GM12878 (cell line): ENCODE results near the gene HDDC3. TPM values are rescaled to one million over a fixed set of nuclear protein-coding genes. Genes with fewer than 3 reads are reported as not detected.

Experiments used
- ATAC-seq: fragments of 200-7000 bp; cut with Tn5 transposase; 3 replicates; pipeline ENCODE4 v1.9.1; 2020; ENCODE audit warnings: mild to moderate bottlenecking, moderate library complexity
- BruUV-seq: library from RNA; stranded (reverse); fragments of 400-500 nt; replicated peaks from 2 replicates; lab custom pipeline; 2021; lab: Mats Ljungman, UMichigan
- CTCF ChIA-PET: fragments of 300-600 bp; sonication (Branson Sonifier 250); formaldehyde crosslinking; extraction: SDS; loops from one replicate; lab custom pipeline; 2021; ENCODE audit warnings: inconsistent platforms; lab: Yijun Ruan, JAX
- POLR2A ChIA-PET: fragments of 350-600 bp; formaldehyde crosslinking; extraction: SDS; loops from one replicate; lab custom pipeline; 2021; ENCODE audit warnings: inconsistent platforms; lab: Charles Lee
- RAD21 ChIA-PET: fragments of 300-600 bp; sonication (Branson Sonifier 250); formaldehyde crosslinking; loops from one replicate; lab custom pipeline; 2023; ENCODE audit warnings: antibody characterized with exemption; ENCODE audit not compliant: unreplicated experiment; lab: Charles Lee
- SMC1A ChIA-PET: fragments of 300-600 bp; sonication (Branson Sonifier 250); formaldehyde crosslinking; loops from one replicate; lab custom pipeline; 2023; ENCODE audit not compliant: unreplicated experiment, uncharacterized antibody; lab: Charles Lee
- DNase-seq: peaks from one replicate; pipeline ENCODE4 v3.0.0-alpha.2; 2011; ENCODE audit warnings: low read depth, low spot score
- FAIRE-seq: peaks from 3 replicates; lab custom pipeline; 2011; peaks lifted over from hg19 to GRCh38; lab: Jason Lieb, UNC
- H2AFZ ChIP-seq: 2 replicates; pipeline ENCODE4 v1.6.0; 2011; ENCODE audit warnings: low read depth, low read length, control low read depth; ENCODE audit not compliant: control insufficient read depth
- H3K27ac ChIP-seq: 2 replicates; pipeline ENCODE4 v1.5.1; 2011; ENCODE audit warnings: control low read depth; ENCODE audit not compliant: control insufficient read depth, insufficient read depth
- H3K27me3 ChIP-seq, 2 experiments: replicated peaks in 1 of 2; 2 replicates each; pipeline versions ENCODE4 v1.6.0 to v1.6.1; 2011; ENCODE audit warnings: low read length in 1 of 2; ENCODE audit not compliant: control insufficient read depth in 2 of 2, insufficient read depth in 2 of 2
- H3K36me3 ChIP-seq, 2 experiments: 2 replicates each; pipeline ENCODE4 v1.5.1; 2011; ENCODE audit warnings: low read length in 1 of 2; ENCODE audit not compliant: control insufficient read depth in 2 of 2, insufficient read depth in 2 of 2
- H3K4me1 ChIP-seq: 2 replicates; pipeline ENCODE4 v1.6.1; 2011; ENCODE audit warnings: mild to moderate bottlenecking, low read length, moderate library complexity, mixed read lengths; ENCODE audit not compliant: control insufficient read depth, insufficient read depth
- H3K4me2 ChIP-seq: 2 replicates; pipeline ENCODE4 v1.6.0; 2011; ENCODE audit warnings: control low read depth; ENCODE audit not compliant: control insufficient read depth, insufficient read depth
- H3K4me3 ChIP-seq: fragments of 200-600 bp; sonication (generic); 2 replicates; pipeline ENCODE4 v1.5.1; 2016
- H3K79me2 ChIP-seq: 2 replicates; pipeline ENCODE4 v1.6.0; 2011; ENCODE audit warnings: low read length; ENCODE audit not compliant: control insufficient read depth, insufficient read depth
- H3K9ac ChIP-seq: 2 replicates; pipeline ENCODE4 v1.8.0; 2011; ENCODE audit warnings: low read length, control low read depth, mixed read lengths; ENCODE audit not compliant: control insufficient read depth, insufficient read depth
- H3K9me3 ChIP-seq: replicated peaks from 3 replicates; pipeline ENCODE4 v1.5.1; 2011; ENCODE audit warnings: mild to moderate bottlenecking, low read length; ENCODE audit not compliant: control insufficient read depth, insufficient read depth
- H4K20me1 ChIP-seq: 2 replicates; pipeline ENCODE4 v1.6.0; 2011; ENCODE audit not compliant: control insufficient read depth, insufficient read depth
- BMI1 ChIP-seq: fragments of 450-650 bp; IDR thresholded peaks from 2 replicates; pipeline ENCODE4 v1.6.1; 2016; ENCODE audit warnings: mild to moderate bottlenecking, moderate library complexity, borderline replicate concordance
- BRCA1 ChIP-seq: IDR thresholded peaks from 2 replicates; pipeline ENCODE4 v1.6.1; 2011; ENCODE audit warnings: low read depth, low read length, improper control_type of control experiment
- ETV6 ChIP-seq, 2 experiments: fragments of 450-650 bp in 1 of 2; IDR thresholded peaks in 1 of 2; conservative IDR thresholded peaks in 1 of 2; 2 replicates each; pipeline ENCODE4 v1.6.1; 2014; ENCODE audit warnings: antibody characterized with exemption in 1 of 2, borderline replicate concordance in 1 of 2, low read depth in 1 of 2, mild to moderate bottlenecking in 1 of 2, moderate library complexity in 1 of 2
- HCFC1 ChIP-seq: fragments of 150-350 bp; IDR thresholded peaks from 2 replicates; pipeline ENCODE4 v1.6.1; 2014; ENCODE audit warnings: low read length
- MTA2 ChIP-seq: fragments of 450-650 bp; IDR thresholded peaks from 2 replicates; pipeline ENCODE4 v1.6.1; 2016; ENCODE audit warnings: low read depth, mild to moderate bottlenecking, moderate library complexity
- NR2C1 ChIP-seq: fragments of 450-650 bp; IDR thresholded peaks from 2 replicates; pipeline ENCODE4 v1.6.1; 2017; ENCODE audit warnings: antibody characterized with exemption, mild to moderate bottlenecking, moderate library complexity
- TBL1XR1 ChIP-seq: IDR thresholded peaks from 2 replicates; pipeline ENCODE4 v1.6.1; 2012; ENCODE audit warnings: low read depth, low read length, improper control_type of control experiment
- WGBS: methylation state at CpG from one replicate; pipeline ENCODE4 v1.1.6; 2016; ENCODE audit warnings: low lambda C conversion rate; ENCODE audit not compliant: insufficient replicate concordance, insufficient coverage; ENCODE audit errors: missing lambda C conversion rate; 5-methylcytosine and 5-hydroxymethylcytosine counted together
- in situ Hi-C: fragments of 300-500 bp; cut with MboI; formaldehyde crosslinking; loops from 9 replicates; pipeline ENCODE4 v1.14.3; 2018; ENCODE audit warnings: mixed read lengths
- intact Hi-C: fragments of 100-400 bp; cut with micrococcal nuclease; formaldehyde crosslinking; loops from one replicate; pipeline ENCODE4 v1.14.2; 2022; ENCODE audit not compliant: unreplicated experiment
- polyA plus RNA-seq, 11 experiments: library from polyadenylated mRNA; depleted of rRNA in 4 of 11; unstranded in 6 of 11; stranded (reverse) in 5 of 11; fragments of >200 nt; fragmentation: Nextera tagmentation in 4 of 11; fragmentation: Illumina TruSeq in 1 of 11; extraction: Ambion mirVana in 4 of 11; extraction: Trizol in 1 of 11; gene quantifications; 1 replicate in 1 of 11; 2 replicates in 10 of 11; pipeline versions ENCODE4 v1.2.1 to v1.2.3, GENCODE V29; 2011 to 2016; ENCODE audit warnings: inconsistent platforms in 2 of 11, missing spikeins in 2 of 11, low read depth in 1 of 11
- total RNA-seq, 4 experiments: library from RNA; depleted of rRNA in 3 of 4; stranded (reverse); fragments of >200 nt in 3 of 4; fragmentation: Illumina TruSeq in 1 of 4; extraction: Trizol in 1 of 4; gene quantifications; 2 replicates each; pipeline versions ENCODE4 v1.2.1 to v1.2.3, GENCODE V29; 2013 to 2021
- TF ChIP-seq, protein P1 (sequence below): fragments of 450-650 bp; IDR thresholded peaks from 2 replicates; pipeline ENCODE4 v1.6.1; 2017; ENCODE audit warnings: mild to moderate bottlenecking, moderate library complexity
- TF ChIP-seq, protein P2 (sequence below): fragments of 450-650 bp; IDR thresholded peaks from 2 replicates; pipeline ENCODE4 v1.6.1; 2016; ENCODE audit warnings: mild to moderate bottlenecking
- TF ChIP-seq, protein P3 (sequence below): fragments of 450-650 bp; IDR thresholded peaks from 2 replicates; pipeline ENCODE4 v1.6.1; 2017; ENCODE audit warnings: mild to moderate bottlenecking

Gene HDDC3
- total and polyA plus RNA-seq, 10 of the 15 experiments (the other 5 are each of a cell fraction or from before 2014, with no cell fraction given), result 5.6 to 39.5 (median 23.0) TPM

DNA sequence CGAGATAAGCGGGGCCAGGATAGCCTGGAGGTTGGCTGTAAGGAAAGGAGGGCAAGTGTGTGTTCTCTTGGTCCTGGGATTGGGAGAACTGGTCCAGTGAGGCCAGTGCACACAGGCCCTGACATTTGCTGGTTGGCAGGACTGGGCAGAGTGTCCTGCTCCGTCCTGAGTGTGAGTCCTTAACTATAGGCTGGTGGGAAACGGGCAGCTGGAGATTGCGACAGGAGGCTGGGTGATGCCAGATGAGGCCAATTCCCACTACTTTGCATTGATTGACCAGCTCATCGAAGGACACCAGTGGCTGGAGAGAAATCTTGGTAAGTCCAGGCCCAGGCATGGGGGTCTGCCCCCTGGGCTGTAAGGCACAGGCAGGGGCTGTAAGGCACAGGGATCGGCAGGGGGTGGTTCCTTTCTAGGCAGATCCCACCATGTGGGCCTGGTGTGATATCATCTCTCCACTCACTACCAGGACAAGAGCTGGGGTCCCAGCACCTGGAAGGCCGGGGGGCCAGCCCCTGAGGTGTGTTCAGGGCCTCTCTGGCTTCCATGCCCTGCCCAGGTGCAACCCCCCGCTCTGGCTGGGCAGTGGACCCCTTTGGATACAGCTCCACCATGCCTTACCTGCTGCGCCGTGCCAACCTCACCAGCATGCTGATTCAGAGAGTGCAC is 26.0 kb downstream of the HDDC3 start (continued):
- TF ChIP-seq, protein P1, sequence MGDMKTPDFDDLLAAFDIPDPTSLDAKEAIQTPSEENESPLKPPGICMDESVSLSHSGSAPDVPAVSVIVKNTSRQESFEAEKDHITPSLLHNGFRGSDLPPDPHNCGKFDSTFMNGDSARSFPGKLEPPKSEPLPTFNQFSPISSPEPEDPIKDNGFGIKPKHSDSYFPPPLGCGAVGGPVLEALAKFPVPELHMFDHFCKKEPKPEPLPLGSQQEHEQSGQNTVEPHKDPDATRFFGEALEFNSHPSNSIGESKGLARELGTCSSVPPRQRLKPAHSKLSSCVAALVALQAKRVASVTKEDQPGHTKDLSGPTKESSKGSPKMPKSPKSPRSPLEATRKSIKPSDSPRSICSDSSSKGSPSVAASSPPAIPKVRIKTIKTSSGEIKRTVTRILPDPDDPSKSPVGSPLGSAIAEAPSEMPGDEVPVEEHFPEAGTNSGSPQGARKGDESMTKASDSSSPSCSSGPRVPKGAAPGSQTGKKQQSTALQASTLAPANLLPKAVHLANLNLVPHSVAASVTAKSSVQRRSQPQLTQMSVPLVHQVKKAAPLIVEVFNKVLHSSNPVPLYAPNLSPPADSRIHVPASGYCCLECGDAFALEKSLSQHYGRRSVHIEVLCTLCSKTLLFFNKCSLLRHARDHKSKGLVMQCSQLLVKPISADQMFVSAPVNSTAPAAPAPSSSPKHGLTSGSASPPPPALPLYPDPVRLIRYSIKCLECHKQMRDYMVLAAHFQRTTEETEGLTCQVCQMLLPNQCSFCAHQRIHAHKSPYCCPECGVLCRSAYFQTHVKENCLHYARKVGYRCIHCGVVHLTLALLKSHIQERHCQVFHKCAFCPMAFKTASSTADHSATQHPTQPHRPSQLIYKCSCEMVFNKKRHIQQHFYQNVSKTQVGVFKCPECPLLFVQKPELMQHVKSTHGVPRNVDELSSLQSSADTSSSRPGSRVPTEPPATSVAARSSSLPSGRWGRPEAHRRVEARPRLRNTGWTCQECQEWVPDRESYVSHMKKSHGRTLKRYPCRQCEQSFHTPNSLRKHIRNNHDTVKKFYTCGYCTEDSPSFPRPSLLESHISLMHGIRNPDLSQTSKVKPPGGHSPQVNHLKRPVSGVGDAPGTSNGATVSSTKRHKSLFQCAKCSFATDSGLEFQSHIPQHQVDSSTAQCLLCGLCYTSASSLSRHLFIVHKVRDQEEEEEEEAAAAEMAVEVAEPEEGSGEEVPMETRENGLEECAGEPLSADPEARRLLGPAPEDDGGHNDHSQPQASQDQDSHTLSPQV, result no peak
- TF ChIP-seq ETV6 (conservative IDR thresholded peaks at IDR 0.05 in 1 of 2, IDR thresholded peaks at IDR 0.05 in 1 of 2; ENCODE audit: borderline replicate concordance in 1 of 2, low read depth in 1 of 2) (no peak), MTA2 (no peak)

DNA sequence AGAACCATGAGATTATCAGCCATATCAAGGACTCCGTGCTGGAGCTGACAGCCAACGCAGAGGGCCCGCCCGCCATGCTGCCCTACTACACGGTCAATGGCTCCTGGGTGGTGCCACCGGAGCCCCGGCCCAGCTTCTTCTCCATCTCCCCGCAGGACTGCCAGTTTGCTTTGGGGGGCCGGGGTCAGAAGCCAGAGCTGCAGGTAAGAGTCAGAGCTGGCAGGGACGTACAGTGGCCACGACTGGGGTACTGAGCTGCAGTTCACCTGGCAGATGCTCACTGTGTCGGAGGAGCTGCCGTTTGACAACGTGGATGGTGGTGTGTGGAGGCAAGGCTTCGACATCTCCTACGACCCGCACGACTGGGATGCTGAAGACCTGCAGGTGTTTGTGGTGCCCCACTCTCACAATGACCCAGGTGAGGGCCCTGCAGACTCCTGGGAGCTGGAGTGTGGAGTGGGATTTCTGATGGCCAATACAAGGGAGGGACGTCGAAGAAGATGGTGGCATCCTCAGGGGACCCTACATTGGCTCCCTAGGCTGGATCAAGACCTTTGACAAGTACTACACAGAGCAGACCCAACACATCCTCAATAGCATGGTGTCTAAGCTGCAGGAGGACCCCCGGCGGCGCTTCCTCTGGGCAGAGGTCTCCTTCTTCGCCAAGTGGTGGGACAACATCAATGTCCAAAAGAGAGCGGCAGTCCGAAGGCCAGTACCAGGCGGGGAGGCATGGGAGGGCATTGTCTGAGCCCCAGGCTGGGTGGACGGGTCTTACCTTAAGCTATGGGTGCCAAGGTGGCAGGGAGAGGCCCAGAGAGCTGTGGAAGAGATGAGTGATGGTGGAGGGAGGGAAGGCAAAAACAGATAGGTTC is 26.8 kb downstream of the HDDC3 start:
- RAD21 ChIA-PET, result interaction anchor here (9.2 kb wide), 1 partner anchor 27 kb away, joined by 193 read pairs; the partner anchor contains the start of genes HDDC3 and UNC45A
- in situ Hi-C loops, result no loop called here
- no TSS peak for BruUV-seq
- Histone ChIP-seq H3K9ac (no peak overlapping the region), H3K79me2 (peaks cover 18% of the 10 kb centered on the region), H3K36me3 (peaks cover 18 to 33% of the 10 kb centered on the region in 2 experiments), H3K27ac (no peak overlapping the region), H3K9me3 (no peaks in the 10 kb centered on the region), H3K4me2 (no peak overlapping the region), H2AFZ (no peak overlapping the region), H3K4me3 (no peak overlapping the region), H3K4me1 (peaks cover 12% of the 10 kb centered on the region), H3K27me3 (no peaks in the 10 kb centered on the region), H4K20me1 (no peaks in the 10 kb centered on the region; the same call in 1 of the 2 replicates)
- DNase-seq (no peak), ATAC-seq (no peak), FAIRE-seq (no peak)
- CTCF ChIA-PET, result interaction anchor here (1.9 to 15.1 kb wide), 2 partner anchors 20 to 24 kb away, joined by 6 to 480 read pairs; partner anchors contain the start of genes HDDC3 and UNC45A
- intact Hi-C loops, result no loop called here
- 92% methylated on average over 28 of the region's 28 CpGs for WGBS
- SMC1A ChIA-PET, result interaction anchor here (1.4 to 12.3 kb wide), 2 partner anchors 18 to 27 kb away, joined by 3 to 225 read pairs; partner anchors contain the start of genes HDDC3 and UNC45A
- POLR2A ChIA-PET, result interaction anchor here (5.3 to 7.6 kb wide), 2 partner anchors 19 to 27 kb away, joined by 42 to 113 read pairs; partner anchors contain the start of genes HDDC3 and UNC45A
- TF ChIP-seq NR2C1, result no peak
- no peak for TF ChIP-seq BRCA1
- no peak for TF ChIP-seq HCFC1
- no peak for TF ChIP-seq TBL1XR1
- TF ChIP-seq BMI1, result no peak
- TF ChIP-seq, protein P2, sequence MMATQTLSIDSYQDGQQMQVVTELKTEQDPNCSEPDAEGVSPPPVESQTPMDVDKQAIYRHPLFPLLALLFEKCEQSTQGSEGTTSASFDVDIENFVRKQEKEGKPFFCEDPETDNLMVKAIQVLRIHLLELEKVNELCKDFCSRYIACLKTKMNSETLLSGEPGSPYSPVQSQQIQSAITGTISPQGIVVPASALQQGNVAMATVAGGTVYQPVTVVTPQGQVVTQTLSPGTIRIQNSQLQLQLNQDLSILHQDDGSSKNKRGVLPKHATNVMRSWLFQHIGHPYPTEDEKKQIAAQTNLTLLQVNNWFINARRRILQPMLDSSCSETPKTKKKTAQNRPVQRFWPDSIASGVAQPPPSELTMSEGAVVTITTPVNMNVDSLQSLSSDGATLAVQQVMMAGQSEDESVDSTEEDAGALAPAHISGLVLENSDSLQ, result no peak
- TF ChIP-seq, protein P3, sequence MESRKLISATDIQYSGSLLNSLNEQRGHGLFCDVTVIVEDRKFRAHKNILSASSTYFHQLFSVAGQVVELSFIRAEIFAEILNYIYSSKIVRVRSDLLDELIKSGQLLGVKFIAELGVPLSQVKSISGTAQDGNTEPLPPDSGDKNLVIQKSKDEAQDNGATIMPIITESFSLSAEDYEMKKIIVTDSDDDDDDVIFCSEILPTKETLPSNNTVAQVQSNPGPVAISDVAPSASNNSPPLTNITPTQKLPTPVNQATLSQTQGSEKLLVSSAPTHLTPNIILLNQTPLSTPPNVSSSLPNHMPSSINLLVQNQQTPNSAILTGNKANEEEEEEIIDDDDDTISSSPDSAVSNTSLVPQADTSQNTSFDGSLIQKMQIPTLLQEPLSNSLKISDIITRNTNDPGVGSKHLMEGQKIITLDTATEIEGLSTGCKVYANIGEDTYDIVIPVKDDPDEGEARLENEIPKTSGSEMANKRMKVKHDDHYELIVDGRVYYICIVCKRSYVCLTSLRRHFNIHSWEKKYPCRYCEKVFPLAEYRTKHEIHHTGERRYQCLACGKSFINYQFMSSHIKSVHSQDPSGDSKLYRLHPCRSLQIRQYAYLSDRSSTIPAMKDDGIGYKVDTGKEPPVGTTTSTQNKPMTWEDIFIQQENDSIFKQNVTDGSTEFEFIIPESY, result no peak
